IMR-90 (cell line): ENCODE data around the gene LPA. TPM values are rescaled to one million over a fixed set of nuclear protein-coding genes. Genes with fewer than 3 reads are reported as not detected.

Experiments used
- ATAC-seq: fragments of 200-7000 bp; cut with Tn5 transposase; 2 replicates; pipeline ENCODE4 v1.9.1; 2020; ENCODE audit warnings: low read depth, mild to moderate bottlenecking, moderate library complexity
- BruUV-seq: library from RNA; stranded (reverse); fragments of 400-500 nt; replicated peaks from 2 replicates; lab custom pipeline; 2021; lab: Mats Ljungman, UMichigan
- CTCF ChIA-PET: fragments of 300-600 bp; formaldehyde crosslinking; extraction: SDS; loops from one replicate; lab custom pipeline; 2021; ENCODE audit warnings: antibody characterized with exemption; lab: Yijun Ruan, JAX
- POLR2A ChIA-PET: fragments of 300-600 bp; sonication (Branson Sonifier 250); formaldehyde crosslinking; loops from one replicate; lab custom pipeline; 2022; ENCODE audit warnings: antibody characterized with exemption; ENCODE audit not compliant: unreplicated experiment; lab: Charles Lee
- DNase-seq: peaks from one replicate; pipeline ENCODE4 v3.0.0; 2013
- H2AFZ ChIP-seq: replicated peaks from 2 replicates; pipeline ENCODE3; 2013; ENCODE audit warnings: low read length, mild to moderate bottlenecking; ENCODE audit not compliant: poor library complexity
- H2AK5ac ChIP-seq: 2 replicates; pipeline ENCODE4 v1.6.1; 2013; ENCODE audit warnings: low read depth, low read length, inconsistent platforms
- H2AK9ac ChIP-seq: replicated peaks from 2 replicates; pipeline ENCODE3; 2013; ENCODE audit warnings: mild to moderate bottlenecking, low read depth, low read length, moderate library complexity; ENCODE audit not compliant: poor library complexity
- H2BK120ac ChIP-seq: 2 replicates; pipeline ENCODE4 v1.6.1; 2013; ENCODE audit warnings: low read depth, low read length, inconsistent platforms
- H2BK15ac ChIP-seq: 3 replicates; pipeline ENCODE4 v1.6.1; 2013; ENCODE audit warnings: low read depth, low read length, inconsistent platforms
- H2BK20ac ChIP-seq: 2 replicates; pipeline ENCODE4 v1.6.1; 2013; ENCODE audit warnings: low read depth, mild to moderate bottlenecking, inconsistent platforms, low read length, moderate library complexity
- H2BK5ac ChIP-seq: 2 replicates; pipeline ENCODE4 v1.6.1; 2013; ENCODE audit warnings: mild to moderate bottlenecking, low read depth, low read length, inconsistent platforms; ENCODE audit not compliant: poor library complexity, severe bottlenecking
- H3K14ac ChIP-seq: replicated peaks from 2 replicates; pipeline ENCODE4 v1.6.1; 2013; ENCODE audit warnings: low read depth, low read length, inconsistent platforms
- H3K18ac ChIP-seq: 2 replicates; pipeline ENCODE4 v1.6.1; 2013; ENCODE audit warnings: low read depth, low read length, control low read depth
- H3K23ac ChIP-seq: 2 replicates; pipeline ENCODE4 v1.6.1; 2013; ENCODE audit warnings: low read depth, low read length, inconsistent platforms
- H3K27ac ChIP-seq: 2 replicates; pipeline ENCODE4 v1.5.1; 2013; ENCODE audit warnings: mild to moderate bottlenecking, control low read depth, low read length; ENCODE audit not compliant: insufficient read depth
- H3K27me3 ChIP-seq: 2 replicates; pipeline ENCODE4 v1.6.1; 2013; ENCODE audit warnings: low read length; ENCODE audit not compliant: control insufficient read depth, insufficient read depth
- H3K36me3 ChIP-seq: 2 replicates; pipeline ENCODE4 v1.6.1; 2013; ENCODE audit warnings: low read length, mixed read lengths; ENCODE audit not compliant: control insufficient read depth, insufficient read depth
- H3K4ac ChIP-seq: 2 replicates; pipeline ENCODE4 v1.6.1; 2013; ENCODE audit warnings: low read depth, low read length, inconsistent platforms
- H3K4me1 ChIP-seq: 2 replicates; pipeline ENCODE4 v1.6.1; 2013; ENCODE audit warnings: low read length, mixed read lengths; ENCODE audit not compliant: control insufficient read depth, insufficient read depth
- H3K4me2 ChIP-seq: 2 replicates; pipeline ENCODE4 v1.6.1; 2013; ENCODE audit warnings: low read depth, mild to moderate bottlenecking, control low read depth, low read length, moderate library complexity
- H3K4me3 ChIP-seq: 2 replicates; pipeline ENCODE4 v1.5.1; 2013; ENCODE audit warnings: low read depth, mild to moderate bottlenecking, control low read depth, low read length, moderate library complexity; ENCODE audit not compliant: insufficient read depth
- H3K56ac ChIP-seq: 2 replicates; pipeline ENCODE4 v1.6.1; 2013; ENCODE audit warnings: low read length, inconsistent platforms; ENCODE audit not compliant: insufficient read depth; ENCODE audit errors: extremely low read depth
- H3K79me1 ChIP-seq, 2 experiments: 2 replicates each; pipeline ENCODE4 v1.6.1; 2013; ENCODE audit warnings: low read length in 2 of 2, inconsistent platforms in 1 of 2, low read depth in 1 of 2
- H3K9ac ChIP-seq: 2 replicates; pipeline ENCODE4 v1.6.1; 2013; ENCODE audit warnings: low read depth, low read length, control low read depth
- H3K9me1 ChIP-seq: 2 replicates; pipeline ENCODE4 v1.6.1; 2013; ENCODE audit warnings: low read length, inconsistent platforms; ENCODE audit not compliant: insufficient read depth
- H3K9me3 ChIP-seq: 2 replicates; pipeline ENCODE4 v1.6.1; 2013; ENCODE audit warnings: low read length; ENCODE audit not compliant: control insufficient read depth, insufficient read depth
- H4K20me1 ChIP-seq: 2 replicates; pipeline ENCODE4 v1.6.1; 2013; ENCODE audit warnings: low read length, inconsistent platforms; ENCODE audit not compliant: insufficient read depth
- H4K5ac ChIP-seq: 2 replicates; pipeline ENCODE4 v1.6.1; 2013; ENCODE audit warnings: mild to moderate bottlenecking, low read depth, low read length, control low read depth
- H4K8ac ChIP-seq, 2 experiments: 2 replicates each; pipeline ENCODE4 v1.6.1; 2013; ENCODE audit warnings: low read depth in 2 of 2, low read length in 2 of 2, control low read depth in 1 of 2, inconsistent platforms in 1 of 2
- H4K91ac ChIP-seq: 2 replicates; pipeline ENCODE4 v1.6.1; 2013; ENCODE audit warnings: low read depth, low read length, inconsistent platforms; ENCODE audit not compliant: insufficient read depth
- CEBPB ChIP-seq: IDR thresholded peaks from 2 replicates; pipeline ENCODE4 v1.6.1; 2012; ENCODE audit warnings: low read depth, low read length, improper control_type of control experiment
- CHD1 ChIP-seq: IDR thresholded peaks from 2 replicates; pipeline ENCODE4 v1.6.1; 2012; ENCODE audit warnings: low read depth, low read length, improper control_type of control experiment
- MAZ ChIP-seq: IDR thresholded peaks from 2 replicates; pipeline ENCODE4 v1.6.1; 2012; ENCODE audit warnings: low read depth, mild to moderate bottlenecking, low read length, improper control_type of control experiment, moderate library complexity, borderline replicate concordance
- MXI1 ChIP-seq: IDR thresholded peaks from 2 replicates; pipeline ENCODE4 v1.6.1; 2012; ENCODE audit warnings: low read depth, mild to moderate bottlenecking, low read length, moderate library complexity, borderline replicate concordance
- NFE2L2 ChIP-seq: fragments of 150-350 bp; IDR thresholded peaks from 2 replicates; pipeline ENCODE4 v1.6.1; 2016; ENCODE audit warnings: low read depth, mild to moderate bottlenecking, low read length
- POLR2A ChIP-seq: IDR thresholded peaks from 2 replicates; pipeline ENCODE4 v1.6.1; 2012; ENCODE audit warnings: mild to moderate bottlenecking, low read depth, low read length
- RAD21 ChIP-seq: IDR thresholded peaks from 2 replicates; pipeline ENCODE4 v1.6.1; 2012; ENCODE audit warnings: low read length, improper control_type of control experiment
- RFX5 ChIP-seq: IDR thresholded peaks from 2 replicates; pipeline ENCODE4 v1.8.0; 2012; ENCODE audit warnings: low read depth, mild to moderate bottlenecking, low read length, moderate library complexity
- SMC3 ChIP-seq: fragments of 150-350 bp; IDR thresholded peaks from 2 replicates; pipeline ENCODE4 v1.6.1; 2016; ENCODE audit warnings: low read depth, mild to moderate bottlenecking, antibody characterized with exemption, low read length, moderate library complexity
- WGBS, 2 experiments: methylation state at CpG; one replicate each; pipeline versions ENCODE4 v1.1.5 to v1.1.7; 2013; ENCODE audit warnings: missing lambda C conversion rate in 2 of 2; ENCODE audit not compliant: insufficient read length in 1 of 2; ENCODE audit errors: extremely low coverage in 2 of 2; 5-methylcytosine and 5-hydroxymethylcytosine counted together
- dilution Hi-C: fragments of 300-500 bp; cut with HindIII; formaldehyde crosslinking; loops from one replicate; pipeline ENCODE4 v1.14.3; 2018; ENCODE audit warnings: low sequenced_read_pairs; ENCODE audit not compliant: unreplicated experiment
- in situ Hi-C: fragments of 300-500 bp; cut with MboI; formaldehyde crosslinking; loops from 3 replicates; pipeline ENCODE4 v1.14.3; 2019; ENCODE audit warnings: low sequenced_read_pairs, inconsistent platforms, mixed read lengths
- intact Hi-C: fragments of 100-400 bp; cut with micrococcal nuclease; formaldehyde crosslinking; loops from 2 replicates; pipeline ENCODE4 v1.10.0; 2022
- polyA plus RNA-seq, 3 experiments: library from polyadenylated mRNA; depleted of rRNA; stranded (reverse); fragments of >200 nt; gene quantifications; 2 replicates each; pipeline ENCODE4 v1.2.3, GENCODE V29; 2012; ENCODE audit warnings: low replicate concordance in 1 of 3
- total RNA-seq: library from RNA; depleted of rRNA; stranded (reverse); fragments of >200 nt; gene quantifications from 2 replicates; pipeline ENCODE4 v1.2.3, GENCODE V29; 2012
- TF ChIP-seq, protein P1 (sequence below): fragments of 150-350 bp; IDR thresholded peaks from 2 replicates; pipeline ENCODE4 v1.6.1; 2017; ENCODE audit warnings: mild to moderate bottlenecking, antibody characterized with exemption, low read length, low read depth
- TF ChIP-seq, protein P2 (sequence below): fragments of 150-350 bp; IDR thresholded peaks from 2 replicates; pipeline ENCODE4 v1.6.1; 2016; ENCODE audit warnings: low read depth, mild to moderate bottlenecking, low read length, moderate library complexity, borderline replicate concordance

The LPA gene
- total and polyA plus RNA-seq, 2 of the 4 experiments (the other 2 are of a cell fraction) = not detected

DNA sequence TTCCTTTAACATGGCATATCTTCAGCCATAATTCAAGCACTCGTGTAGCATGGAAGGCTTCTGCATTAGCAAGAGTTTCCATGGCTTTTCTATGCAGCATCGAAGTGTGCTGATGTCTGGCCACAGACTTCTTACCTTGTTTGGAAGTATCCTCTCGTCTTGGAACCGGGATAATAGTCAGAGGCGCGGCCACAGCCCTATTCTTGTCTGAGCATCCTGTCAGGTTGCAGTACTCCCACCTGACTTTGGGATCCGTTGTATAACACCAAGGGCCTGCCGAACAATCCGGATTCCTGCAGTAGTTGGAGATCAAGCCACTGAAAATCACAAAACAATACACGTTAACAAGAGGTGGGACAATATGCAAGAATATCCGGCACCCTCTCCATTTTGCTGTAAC, 177.0 kb downstream of the LPA start:
- Histone ChIP-seq H3K9ac (no peak overlapping the region), H4K8ac (no peak overlapping the region), H3K36me3 (no peaks in the 10 kb centered on the region), H3K4ac (no peak overlapping the region), H3K9me1 (no peaks in the 10 kb centered on the region), H3K4me3 (no peak overlapping the region), H3K4me2 (no peak overlapping the region), H3K9me3 (0 out of 2 replicates have a peak, but pooled peaks cover 3% of the 10 kb centered on the region), H4K5ac (no peak overlapping the region), H2AFZ (no peak overlapping the region), H3K23ac (no peak overlapping the region), H3K4me1 (no peaks in the 10 kb centered on the region), H2BK20ac (no peak overlapping the region), H3K27me3 (no peaks in the 10 kb centered on the region), H4K91ac (no peak overlapping the region), H3K14ac (no peak overlapping the region), H2BK120ac (no peak overlapping the region), H3K27ac (no peak overlapping the region), H3K56ac (no peak overlapping the region), H2AK9ac (no peak overlapping the region), H4K20me1 (no peaks in the 10 kb centered on the region), H2BK15ac (no peak overlapping the region), H3K18ac (no peak overlapping the region), H2AK5ac (no peak overlapping the region), H3K79me1 (no peaks in the 10 kb centered on the region), H2BK5ac (no peak overlapping the region)
- TF ChIP-seq RFX5 = no peak
- no peak for TF ChIP-seq RAD21
- TF ChIP-seq, protein P1, sequence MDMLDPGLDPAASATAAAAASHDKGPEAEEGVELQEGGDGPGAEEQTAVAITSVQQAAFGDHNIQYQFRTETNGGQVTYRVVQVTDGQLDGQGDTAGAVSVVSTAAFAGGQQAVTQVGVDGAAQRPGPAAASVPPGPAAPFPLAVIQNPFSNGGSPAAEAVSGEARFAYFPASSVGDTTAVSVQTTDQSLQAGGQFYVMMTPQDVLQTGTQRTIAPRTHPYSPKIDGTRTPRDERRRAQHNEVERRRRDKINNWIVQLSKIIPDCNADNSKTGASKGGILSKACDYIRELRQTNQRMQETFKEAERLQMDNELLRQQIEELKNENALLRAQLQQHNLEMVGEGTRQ = no peak
- TF ChIP-seq CEBPB = no peak
- no peak for TF ChIP-seq MXI1
- TF ChIP-seq NFE2L2 = no peak
- no peak for TF ChIP-seq POLR2A
- TF ChIP-seq, protein P2, sequence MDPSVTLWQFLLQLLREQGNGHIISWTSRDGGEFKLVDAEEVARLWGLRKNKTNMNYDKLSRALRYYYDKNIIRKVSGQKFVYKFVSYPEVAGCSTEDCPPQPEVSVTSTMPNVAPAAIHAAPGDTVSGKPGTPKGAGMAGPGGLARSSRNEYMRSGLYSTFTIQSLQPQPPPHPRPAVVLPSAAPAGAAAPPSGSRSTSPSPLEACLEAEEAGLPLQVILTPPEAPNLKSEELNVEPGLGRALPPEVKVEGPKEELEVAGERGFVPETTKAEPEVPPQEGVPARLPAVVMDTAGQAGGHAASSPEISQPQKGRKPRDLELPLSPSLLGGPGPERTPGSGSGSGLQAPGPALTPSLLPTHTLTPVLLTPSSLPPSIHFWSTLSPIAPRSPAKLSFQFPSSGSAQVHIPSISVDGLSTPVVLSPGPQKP = no peak
- no peak for TF ChIP-seq SMC3
- no peak for TF ChIP-seq CHD1
- TF ChIP-seq MAZ = no peak
- no peak for DNase-seq
- ATAC-seq = no peak
- ChIA-PET CTCF (no interaction called here), POLR2A (no interaction called here)
- WGBS, 2 experiments = 76% methylated on average over 6 of the region's 11 CpGs; no CpG with 5 or more reads in 1 of the 2 experiments
- no TSS peak for BruUV-seq
- in situ Hi-C loops (no loop called here), dilution Hi-C loops (no loop called here), intact Hi-C loops (no loop called here)
